ENCODE measurements around the gene RAB26.
"Not testable (repeated sequence)": the region's sequence is repeated elsewhere in the genome, so short reads cannot be mapped to it uniquely, and the experiment has no call there.

RAB26 gene, protein sequence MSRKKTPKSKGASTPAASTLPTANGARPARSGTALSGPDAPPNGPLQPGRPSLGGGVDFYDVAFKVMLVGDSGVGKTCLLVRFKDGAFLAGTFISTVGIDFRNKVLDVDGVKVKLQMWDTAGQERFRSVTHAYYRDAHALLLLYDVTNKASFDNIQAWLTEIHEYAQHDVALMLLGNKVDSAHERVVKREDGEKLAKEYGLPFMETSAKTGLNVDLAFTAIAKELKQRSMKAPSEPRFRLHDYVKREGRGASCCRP

DNA sequence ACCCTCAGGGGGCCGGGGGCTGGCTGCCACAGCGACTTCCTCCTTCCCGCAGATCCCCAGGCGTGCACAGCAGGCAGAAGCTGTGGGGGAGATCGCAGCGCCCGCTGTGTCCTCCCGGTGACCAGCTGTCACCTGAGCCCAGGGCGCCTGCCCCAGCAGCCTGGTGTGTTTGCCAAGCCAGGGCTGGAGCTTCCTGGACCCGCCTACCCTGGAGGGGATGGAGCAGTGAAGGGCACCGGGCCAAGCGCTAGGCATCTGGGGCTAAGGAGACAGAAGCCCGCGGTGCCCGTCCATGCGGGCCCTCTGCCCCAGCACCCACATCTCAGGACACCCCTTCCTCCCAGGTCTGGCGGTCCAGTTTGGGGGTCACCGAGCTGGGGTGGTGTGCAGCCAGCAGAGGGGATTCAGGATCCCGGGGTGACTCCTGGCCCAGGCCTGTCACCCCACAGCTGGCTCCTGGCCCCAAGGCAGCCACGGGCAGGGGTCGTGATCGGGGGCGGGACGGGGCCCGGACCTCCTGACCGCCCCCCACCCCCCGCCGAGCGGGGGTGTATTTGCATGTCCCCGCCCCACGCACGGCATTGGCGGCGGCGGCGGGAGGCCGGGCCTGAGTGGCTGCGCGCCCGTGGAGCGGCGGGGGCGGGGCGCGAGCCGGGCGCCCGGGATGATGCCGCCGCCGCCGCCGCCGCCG is at the start of gene RAB26:
RAB26 (plus strand) TSS at position 645 of the 691 bp plus-strand sequence. CDS start 159 bp downstream, outside the sequence.
- DNase-seq, result peak; percentile 53

- DNase-seq, result not testable (repeated sequence)
Observed at GRCh38 chr16:2101581-2101980, 46.8 kb upstream of the RAB26 start.

DNA sequence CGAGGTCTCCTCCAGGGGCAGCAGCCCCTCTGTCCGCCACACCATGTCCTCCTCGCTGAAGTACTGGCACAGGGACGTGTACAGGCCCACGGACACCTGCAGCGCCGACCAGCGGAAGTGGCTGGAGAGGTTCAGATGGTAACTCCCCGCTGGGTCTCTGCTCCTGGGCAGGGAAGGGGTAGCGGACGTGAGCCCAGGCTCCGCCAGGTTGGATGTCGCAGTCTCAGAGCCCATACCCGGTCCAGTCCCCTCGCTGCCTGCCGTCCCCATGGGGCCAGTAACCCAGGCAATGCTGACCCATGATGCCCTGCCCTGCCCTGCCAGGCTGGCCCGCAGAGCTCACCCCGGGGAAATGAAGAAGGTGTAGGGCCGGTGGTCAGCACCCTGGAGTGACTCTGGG is 46.0 kb upstream of the RAB26 start:
- DNase-seq, result no peak

GRCh38 chr16:2104464-2104863 is 44.0 kb upstream of the RAB26 start:
- DNase-seq, result not testable (repeated sequence)

- DNase-seq, result not testable (repeated sequence)
Observed at GRCh38 chr16:2105291-2105690, 43.1 kb upstream of the RAB26 start.

DNA sequence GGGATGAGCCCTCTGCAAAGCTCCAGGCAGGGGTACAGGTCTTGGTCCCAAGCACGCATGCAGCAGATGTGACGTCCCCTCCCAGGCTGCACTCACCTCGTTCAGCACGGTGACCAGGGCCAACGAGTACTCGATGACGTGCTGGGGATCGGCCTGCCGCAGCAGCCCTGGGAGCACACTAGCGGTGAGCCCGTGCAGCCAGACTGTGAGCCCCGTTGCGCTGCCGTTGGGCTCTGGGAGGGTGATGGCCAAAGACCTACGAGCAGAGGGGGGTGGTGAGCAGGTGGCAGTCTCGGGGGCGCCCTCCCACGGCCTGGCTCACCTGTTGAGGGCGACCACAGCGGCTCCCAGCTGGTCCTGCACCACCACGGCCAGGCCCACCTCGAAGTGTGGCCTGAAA is 42.7 kb upstream of the RAB26 start:
- DNase-seq, result not testable (repeated sequence)

DNA sequence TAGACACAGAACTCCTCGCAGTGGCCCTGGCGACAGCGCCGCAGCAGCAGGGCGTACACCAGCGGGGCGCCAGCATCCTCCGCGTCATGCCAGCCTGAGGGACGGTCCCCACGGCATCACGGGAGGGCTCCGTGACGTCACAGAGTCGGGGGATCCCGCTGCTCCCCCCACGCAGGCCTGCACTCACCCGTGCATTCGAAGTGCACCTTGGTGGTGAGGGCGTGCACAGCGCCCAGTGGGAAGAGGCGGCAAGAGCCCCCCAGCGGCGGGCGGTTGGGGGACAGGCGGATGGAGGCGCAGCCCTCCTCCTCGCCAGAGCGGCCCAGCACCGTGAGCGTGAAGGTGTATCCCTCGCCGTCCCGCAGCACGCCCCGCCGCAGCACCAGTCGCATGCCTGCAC is 42.2 kb upstream of the RAB26 start:
- DNase-seq, result not testable (repeated sequence)

- peak; percentile 60 for DNase-seq
Observed at GRCh38 chr16:2107121-2107790, 41.2 kb upstream of the RAB26 start.

GRCh38 chr16:2107791-2108125 is 40.7 kb upstream of the RAB26 start:
- DNase-seq, result not testable (repeated sequence)

- DNase-seq, result not testable (repeated sequence)
Observed at GRCh38 chr16:2108446-2109270, 39.8 kb upstream of the RAB26 start.

GRCh38 chr16:2109271-2109580 is 39.2 kb upstream of the RAB26 start:
- DNase-seq, result not testable (repeated sequence)

DNA sequence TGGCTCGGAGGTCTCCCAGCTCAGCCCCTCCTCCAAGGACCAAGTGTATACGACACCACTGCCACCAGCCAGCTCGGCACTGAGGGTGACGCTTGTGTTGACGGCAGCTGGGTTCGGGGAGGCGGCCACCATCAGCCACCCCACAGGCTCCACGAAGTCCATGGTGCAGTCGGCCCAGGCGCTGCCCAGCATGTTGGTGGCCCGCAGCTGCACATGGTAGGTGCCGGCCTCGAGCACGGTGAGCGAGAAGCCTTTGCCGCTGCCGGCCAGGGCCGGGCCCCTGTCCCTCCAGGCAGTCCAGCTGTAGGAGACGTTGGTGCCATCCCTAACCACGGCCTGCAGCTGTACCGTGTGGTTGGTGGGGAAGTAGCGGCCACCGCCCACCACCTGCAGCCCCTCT is 38.6 kb upstream of the RAB26 start:
- not testable (repeated sequence) for DNase-seq

DNA sequence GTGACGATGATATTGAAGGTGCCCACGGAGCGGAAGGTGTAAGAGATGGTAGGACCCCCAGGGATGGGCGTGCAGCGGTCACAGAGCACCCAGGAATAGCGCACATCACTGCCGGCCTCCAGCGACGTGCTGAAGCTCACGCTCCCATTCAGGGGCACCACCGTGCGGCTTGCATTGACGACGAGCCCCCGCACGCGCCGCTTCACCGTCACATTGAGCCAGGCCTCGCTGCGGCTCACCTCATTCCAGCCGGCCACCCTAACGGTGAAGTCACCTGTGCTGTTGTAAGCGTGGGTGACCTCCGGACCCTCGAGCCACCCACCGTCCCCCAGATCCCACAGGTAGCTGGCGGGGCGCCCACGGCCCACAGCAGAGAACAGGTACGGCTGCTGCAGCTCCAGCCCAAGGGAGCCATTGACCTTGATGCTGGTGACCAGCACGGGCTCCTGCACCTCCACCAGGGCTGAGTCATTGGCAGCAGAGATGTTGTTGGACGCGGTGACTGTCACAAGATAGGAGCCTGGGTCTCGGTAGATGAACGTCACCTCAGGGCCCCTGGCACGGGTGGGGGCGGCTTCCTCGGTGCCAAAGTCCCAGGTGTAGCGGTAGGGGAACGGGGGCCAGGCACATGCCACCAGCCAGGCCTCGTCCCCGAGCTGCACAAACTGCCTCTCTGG is 38.0 kb upstream of the RAB26 start:
- DNase-seq, result not testable (repeated sequence)

GRCh38 chr16:2111009-2111353 is 37.4 kb upstream of the RAB26 start:
- not testable (repeated sequence) for DNase-seq

DNA sequence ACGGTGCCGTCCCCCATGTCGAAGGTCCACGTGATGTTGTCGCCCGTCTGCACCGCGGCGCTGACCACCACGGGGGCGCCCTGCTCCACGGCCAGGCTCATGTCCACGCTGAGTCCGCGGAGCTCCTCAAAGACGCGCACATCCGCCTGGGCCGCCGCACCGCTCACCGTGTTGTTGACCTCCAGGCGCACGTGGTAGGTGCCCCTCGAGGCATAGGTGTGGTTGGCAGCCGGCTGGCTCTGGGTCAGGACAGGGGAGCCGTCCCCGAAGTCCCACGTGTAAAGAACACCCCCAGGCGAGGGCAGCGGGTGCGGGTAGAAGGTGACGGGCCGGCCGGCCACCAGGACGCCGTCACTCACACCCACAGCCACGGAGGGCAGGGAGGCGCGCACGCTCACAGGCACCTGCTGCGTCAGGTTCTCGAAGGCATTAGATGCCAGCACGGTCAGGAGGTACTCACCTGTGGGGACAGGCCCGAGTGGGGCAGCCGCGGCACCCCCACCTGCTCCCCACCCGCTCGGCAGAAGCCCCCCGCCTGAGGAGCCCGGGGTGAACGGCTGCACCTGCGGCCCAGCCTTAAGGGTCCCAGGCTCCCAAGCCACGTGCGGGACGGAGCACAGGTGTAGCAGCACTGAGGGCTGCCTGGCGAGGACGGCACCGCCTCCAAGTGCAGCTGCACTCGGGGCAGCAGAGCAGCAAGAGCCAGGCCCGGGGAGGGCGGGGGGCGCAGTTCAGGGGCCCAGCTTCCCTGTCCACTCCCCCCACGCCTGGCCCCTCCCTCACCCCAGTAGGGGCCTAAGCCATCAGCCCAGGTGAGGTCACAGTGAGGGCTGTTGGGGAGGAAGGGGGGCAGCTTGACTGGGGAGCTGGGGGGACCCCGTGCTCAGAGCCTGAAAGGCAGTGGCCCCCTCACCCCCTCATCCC is 36.8 kb upstream of the RAB26 start:
- DNase-seq, result not testable (repeated sequence)

GRCh38 chr16:2112539-2113106 is 35.8 kb upstream of the RAB26 start:
- DNase-seq, result not testable (repeated sequence)

DNA sequence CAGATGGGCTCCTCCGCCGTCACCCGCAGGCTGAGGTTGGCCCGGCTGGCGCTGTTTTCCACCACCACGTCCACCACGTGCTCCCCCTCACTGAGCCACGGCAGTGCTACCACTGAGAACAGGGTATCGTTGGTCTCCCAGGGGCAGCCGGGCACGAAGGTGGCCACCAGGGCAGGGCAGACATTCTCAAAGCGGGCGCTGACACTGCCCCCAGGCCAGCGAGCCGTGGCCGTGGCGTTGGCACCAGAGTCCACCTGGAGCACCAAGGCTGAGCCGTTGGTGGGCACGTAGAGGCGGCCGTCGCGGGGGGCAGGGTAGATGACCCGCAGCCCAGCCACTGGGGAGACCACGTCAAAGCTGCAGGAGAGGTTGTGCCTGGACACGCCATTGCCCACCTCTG is 34.2 kb upstream of the RAB26 start:
- DNase-seq, result not testable (repeated sequence)

GRCh38 chr16:2114885-2115590 is 33.4 kb upstream of the RAB26 start:
- DNase-seq, result not testable (repeated sequence)

GRCh38 chr16:2115591-2115973 is 32.8 kb upstream of the RAB26 start:
- no peak for DNase-seq

GRCh38 chr16:2116428-2116827 is 32.0 kb upstream of the RAB26 start:
- DNase-seq, result not testable (repeated sequence)

- not testable (repeated sequence) for DNase-seq
Observed at GRCh38 chr16:2117341-2117740, 31.1 kb upstream of the RAB26 start.
